Activated T-cell treated with anti-CD3 and anti-CD28 coated beads, Interleukin-2, amount 50 U/mL, for 24 hours (primary cell): ENCODE data around the gene DIS3L2.
A peak's percentile ranks its signal among the peaks of the same experiment; 100 is the strongest.

Experiments
- DNase-seq: peaks from one replicate; pipeline ENCODE4 v3.0.0-alpha.2; 2020
- H3K27ac Mint-ChIP-seq: 2 replicates; pipeline ENCODE4 v1.8.0; 2020; ENCODE audit warnings: mild to moderate bottlenecking, mixed read lengths
- H3K27me3 Mint-ChIP-seq: 2 replicates; pipeline ENCODE4 v1.8.0; 2020; ENCODE audit warnings: mixed read lengths
- H3K36me3 Mint-ChIP-seq: 2 replicates; pipeline ENCODE4 v1.8.0; 2020; ENCODE audit warnings: low read depth, mixed read lengths
- H3K4me1 Mint-ChIP-seq: 2 replicates; pipeline ENCODE4 v1.8.0; 2020; ENCODE audit warnings: low read depth, mixed read lengths
- H3K4me3 Mint-ChIP-seq: 2 replicates; pipeline ENCODE4 v1.8.0; 2020; ENCODE audit warnings: mild to moderate bottlenecking, moderate library complexity, mixed read lengths
- H3K9me3 Mint-ChIP-seq: 2 replicates; pipeline ENCODE4 v1.8.0; 2020; ENCODE audit warnings: mixed read lengths

The DIS3L2 gene

GRCh38 chr2:231926180-231926741, 35.3 kb upstream of the DIS3L2 start, which contains the start of gene NPPC:
Gene NPPC (minus strand): TSS chr2:231926396. CDS start chr2:231926249, 147 bp downstream.
- Mint-ChIP-seq H3K4me3 (peak within 1 kb of the TSS; percentile 73), H3K27ac (no peak within 1 kb of the TSS), H3K27me3 (peaks cover 65% of the 10 kb centered on the region), H3K36me3 (no peaks in the 10 kb centered on the region), H3K9me3 (no peaks in the 10 kb centered on the region), H3K4me1 (peaks cover 11% of the 10 kb centered on the region)
- peak; percentile 84 for DNase-seq

- Mint-ChIP-seq H3K9me3 (no peaks in the 10 kb centered on the region), H3K4me1 (peaks cover 11% of the 10 kb centered on the region), H3K27ac (no peak overlapping the region), H3K36me3 (no peaks in the 10 kb centered on the region), H3K27me3 (peaks cover 65% of the 10 kb centered on the region), H3K4me3 (peak overlapping the region; percentile 73)
- DNase-seq, result no peak
These were observed 34.5 kb upstream of the DIS3L2 start for GRCh38 chr2:231926761-231927565.

- no peak overlapping the region for H3K27ac Mint-ChIP-seq
- no peak for DNase-seq
- no peaks in the 10 kb centered on the region for H3K9me3 Mint-ChIP-seq
- H3K4me3 Mint-ChIP-seq, result no peak overlapping the region
- H3K27me3 Mint-ChIP-seq, result peaks cover 60% of the 10 kb centered on the region
- peaks cover 11% of the 10 kb centered on the region for H3K4me1 Mint-ChIP-seq
- no peaks in the 10 kb centered on the region for H3K36me3 Mint-ChIP-seq
These were observed 34.0 kb upstream of the DIS3L2 start for GRCh38 chr2:231927566-231927890.

GRCh38 chr2:231928481-231928880, 33.0 kb upstream of the DIS3L2 start:
- Mint-ChIP-seq H3K4me3 (no peak overlapping the region), H3K9me3 (no peaks in the 10 kb centered on the region), H3K27me3 (peaks cover 51% of the 10 kb centered on the region), H3K4me1 (peaks cover 11% of the 10 kb centered on the region), H3K27ac (no peak overlapping the region), H3K36me3 (no peaks in the 10 kb centered on the region)
- no peak for DNase-seq

- peaks cover 45% of the 10 kb centered on the region for H3K27me3 Mint-ChIP-seq
- no peak overlapping the region for H3K27ac Mint-ChIP-seq
- H3K36me3 Mint-ChIP-seq, result no peaks in the 10 kb centered on the region
- H3K4me3 Mint-ChIP-seq, result no peak overlapping the region
- H3K9me3 Mint-ChIP-seq, result no peaks in the 10 kb centered on the region
- no peak for DNase-seq
- H3K4me1 Mint-ChIP-seq, result peaks cover 11% of the 10 kb centered on the region
These were observed 32.4 kb upstream of the DIS3L2 start for GRCh38 chr2:231928901-231929725.

GRCh38 chr2:231929961-231930592, 31.4 kb upstream of the DIS3L2 start:
- Mint-ChIP-seq H3K4me1 (peaks cover 10% of the 10 kb centered on the region), H3K4me3 (no peak overlapping the region), H3K27me3 (peaks cover 35% of the 10 kb centered on the region), H3K27ac (no peak overlapping the region), H3K36me3 (no peaks in the 10 kb centered on the region), H3K9me3 (no peaks in the 10 kb centered on the region)
- peak; percentile 47 for DNase-seq

GRCh38 chr2:231930593-231931281, 30.8 kb upstream of the DIS3L2 start:
- DNase-seq, result no peak
- peaks cover 35% of the 10 kb centered on the region for H3K27me3 Mint-ChIP-seq
- H3K4me3 Mint-ChIP-seq, result no peak overlapping the region

GRCh38 chr2:231931481-231931915, 30.0 kb upstream of the DIS3L2 start:
- DNase-seq, result no peak
- no peaks in the 10 kb centered on the region for H3K36me3 Mint-ChIP-seq
- H3K27ac Mint-ChIP-seq, result no peak overlapping the region
- H3K4me3 Mint-ChIP-seq, result no peak overlapping the region
- H3K9me3 Mint-ChIP-seq, result no peaks in the 10 kb centered on the region
- H3K27me3 Mint-ChIP-seq, result peaks cover 34% of the 10 kb centered on the region
- peaks cover 12% of the 10 kb centered on the region for H3K4me1 Mint-ChIP-seq

More at GRCh38 chr2:231930593-231931281, 30.8 kb upstream of the DIS3L2 start:
- Mint-ChIP-seq H3K9me3 (no peaks in the 10 kb centered on the region), H3K36me3 (no peaks in the 10 kb centered on the region), H3K4me1 (peaks cover 10% of the 10 kb centered on the region), H3K27ac (no peak overlapping the region)

GRCh38 chr2:231932711-231932970, 28.9 kb upstream of the DIS3L2 start:
- Mint-ChIP-seq H3K9me3 (no peaks in the 10 kb centered on the region), H3K27me3 (peaks cover 22% of the 10 kb centered on the region)

GRCh38 chr2:231932985-231933915, 28.3 kb upstream of the DIS3L2 start:
- H3K4me1 Mint-ChIP-seq, result peaks cover 6% of the 10 kb centered on the region
- no peak for DNase-seq
- H3K27ac Mint-ChIP-seq, result no peak overlapping the region
- H3K9me3 Mint-ChIP-seq, result no peaks in the 10 kb centered on the region
- no peaks in the 10 kb centered on the region for H3K36me3 Mint-ChIP-seq
- H3K27me3 Mint-ChIP-seq, result peaks cover 17% of the 10 kb centered on the region
- no peak overlapping the region for H3K4me3 Mint-ChIP-seq

More at GRCh38 chr2:231932711-231932970, 28.9 kb upstream of the DIS3L2 start:
- Mint-ChIP-seq H3K27ac (no peak overlapping the region), H3K4me1 (peaks cover 6% of the 10 kb centered on the region), H3K4me3 (no peak overlapping the region), H3K36me3 (no peaks in the 10 kb centered on the region)
- DNase-seq, result no peak

GRCh38 chr2:231933916-231934401, 27.6 kb upstream of the DIS3L2 start:
- no peaks in the 10 kb centered on the region for H3K9me3 Mint-ChIP-seq
- H3K27ac Mint-ChIP-seq, result no peak overlapping the region
- H3K4me1 Mint-ChIP-seq, result peaks cover 6% of the 10 kb centered on the region
- no peak for DNase-seq
- H3K4me3 Mint-ChIP-seq, result no peak overlapping the region
- H3K27me3 Mint-ChIP-seq, result peaks cover 10% of the 10 kb centered on the region
- H3K36me3 Mint-ChIP-seq, result no peaks in the 10 kb centered on the region

- Mint-ChIP-seq H3K36me3 (no peaks in the 10 kb centered on the region), H3K4me1 (peaks cover 6% of the 10 kb centered on the region), H3K9me3 (no peaks in the 10 kb centered on the region), H3K4me3 (no peak overlapping the region), H3K27me3 (peaks cover 3% of the 10 kb centered on the region), H3K27ac (no peak overlapping the region)
- DNase-seq, result no peak
These were observed 26.9 kb upstream of the DIS3L2 start for GRCh38 chr2:231934441-231935206.

- no peak for DNase-seq
- Mint-ChIP-seq H3K4me1 (peaks cover 6% of the 10 kb centered on the region), H3K36me3 (no peaks in the 10 kb centered on the region), H3K27ac (no peak overlapping the region), H3K4me3 (no peak overlapping the region), H3K9me3 (no peaks in the 10 kb centered on the region), H3K27me3 (no peaks in the 10 kb centered on the region)
These were observed 26.3 kb upstream of the DIS3L2 start for GRCh38 chr2:231935207-231935524.
